B cell (primary cell): ENCODE data around the gene CAMK1.

ENCODE experiments used
- CTCF ChIP-seq: fragments of 200-600 bp; IDR thresholded peaks from one replicate; pipeline ENCODE4 v1.8.0; 2022; ENCODE audit warnings: antibody characterized with exemption, mild to moderate bottlenecking
- EZH2 ChIP-seq: IDR thresholded peaks from 2 replicates; pipeline ENCODE4 v1.6.1; 2012; ENCODE audit warnings: borderline replicate concordance, low read depth, mild to moderate bottlenecking, moderate library complexity, low read length; ENCODE audit not compliant: insufficient read depth, poor library complexity, severe bottlenecking

GRCh38 chr3:9812870-9813483 is 43.2 kb upstream of the CAMK1 start:
- no peak for TF ChIP-seq CTCF
- no peak for TF ChIP-seq EZH2
